Measurements from ENCODE around the gene PROK2.

The PROK2 gene, protein sequence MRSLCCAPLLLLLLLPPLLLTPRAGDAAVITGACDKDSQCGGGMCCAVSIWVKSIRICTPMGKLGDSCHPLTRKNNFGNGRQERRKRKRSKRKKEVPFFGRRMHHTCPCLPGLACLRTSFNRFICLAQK

GRCh38 chr3:71784914-71785531, at the start of gene PROK2:
Gene PROK2 (minus strand): TSS chr3:71785148. CDS start chr3:71785052, 96 bp downstream.
- DNase-seq (ENCODE audit: low read depth in 3 of 3), result peak in 1 of 3 donors; percentile 21

- DNase-seq (ENCODE audit: low read depth in 3 of 3), result no peak
These were observed 46.7 kb upstream of the PROK2 start for GRCh38 chr3:71831599-71831998.

DNA sequence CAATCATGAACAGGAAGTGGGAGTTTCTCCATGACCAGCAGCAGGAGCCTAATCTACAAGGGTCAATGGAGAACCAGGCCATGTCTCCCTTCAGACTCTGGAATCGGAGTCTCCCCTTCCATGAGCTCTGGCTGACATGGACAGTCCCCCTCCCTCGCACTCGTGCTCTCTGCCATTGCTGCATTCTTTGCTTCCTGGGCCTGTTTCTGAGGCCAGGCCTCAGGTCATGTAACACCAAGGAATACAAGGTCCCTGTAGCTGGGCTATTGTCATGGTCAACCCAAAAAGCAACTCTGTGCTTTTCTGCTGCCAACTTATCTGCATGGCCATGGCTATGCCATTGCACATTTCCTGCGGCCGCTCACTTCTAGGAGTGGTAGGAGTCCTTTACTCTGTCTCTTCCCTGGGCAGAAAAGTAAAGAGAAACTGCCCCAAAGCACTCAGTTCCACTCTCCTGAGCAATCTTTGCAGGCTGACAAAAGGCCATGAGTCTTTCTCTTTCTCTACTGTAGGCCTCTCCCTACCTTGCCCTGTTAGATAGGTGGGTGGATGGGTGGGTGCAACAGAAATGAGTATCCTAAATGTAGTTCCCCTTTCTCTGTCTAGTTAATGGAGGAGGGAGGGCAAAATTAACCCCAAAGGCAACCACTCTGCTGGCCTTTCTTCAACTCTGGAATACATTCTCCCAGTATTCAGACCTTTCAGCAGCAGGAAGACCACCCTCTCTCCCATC, 40.8 kb upstream of the PROK2 start:
- no peak for DNase-seq (ENCODE audit: low read depth in 3 of 3)

DNA sequence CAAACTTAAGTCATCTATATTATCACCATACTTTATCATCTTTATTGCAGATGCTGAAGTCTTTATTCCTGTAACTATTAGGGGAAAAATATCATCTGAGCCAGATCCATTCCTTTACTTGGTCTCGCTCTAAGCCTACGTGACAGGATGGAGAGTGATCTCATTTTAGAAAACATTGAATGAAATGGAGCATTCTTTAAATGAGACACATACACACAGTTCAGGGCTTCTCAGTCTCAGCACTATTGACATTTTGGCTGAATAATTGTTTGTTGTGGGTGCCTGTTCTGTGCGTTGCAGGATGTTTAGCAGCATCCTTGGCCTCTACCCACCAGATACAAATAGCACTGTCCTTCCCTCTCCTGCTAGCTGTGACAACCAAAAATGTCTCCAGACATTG, 36.2 kb upstream of the PROK2 start:
- no peak for DNase-seq (ENCODE audit: low read depth in 3 of 3)

DNA sequence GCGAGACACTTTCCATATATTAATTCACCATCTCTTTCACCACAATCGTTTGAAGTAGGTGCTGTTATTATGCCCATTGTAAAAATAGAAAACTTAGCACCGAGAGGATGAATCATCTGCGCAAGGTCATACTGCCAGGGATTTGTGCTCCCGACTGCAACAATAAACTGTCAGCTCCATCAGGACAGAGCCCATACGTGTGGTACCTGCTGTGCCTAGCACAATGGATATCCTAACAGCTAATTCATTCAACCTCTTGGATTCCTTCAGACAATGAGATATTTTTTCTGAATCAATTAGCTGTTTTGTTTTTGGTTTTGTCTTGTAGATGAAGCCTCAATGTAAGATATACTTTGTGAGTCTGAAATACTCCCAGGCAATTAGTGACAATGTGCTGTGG, 32.3 kb upstream of the PROK2 start:
- no peak for DNase-seq (ENCODE audit: low read depth in 3 of 3)

- no peak for DNase-seq (ENCODE audit: low read depth in 3 of 3)
These were observed 31.8 kb upstream of the PROK2 start for GRCh38 chr3:71816767-71817156.

DNA sequence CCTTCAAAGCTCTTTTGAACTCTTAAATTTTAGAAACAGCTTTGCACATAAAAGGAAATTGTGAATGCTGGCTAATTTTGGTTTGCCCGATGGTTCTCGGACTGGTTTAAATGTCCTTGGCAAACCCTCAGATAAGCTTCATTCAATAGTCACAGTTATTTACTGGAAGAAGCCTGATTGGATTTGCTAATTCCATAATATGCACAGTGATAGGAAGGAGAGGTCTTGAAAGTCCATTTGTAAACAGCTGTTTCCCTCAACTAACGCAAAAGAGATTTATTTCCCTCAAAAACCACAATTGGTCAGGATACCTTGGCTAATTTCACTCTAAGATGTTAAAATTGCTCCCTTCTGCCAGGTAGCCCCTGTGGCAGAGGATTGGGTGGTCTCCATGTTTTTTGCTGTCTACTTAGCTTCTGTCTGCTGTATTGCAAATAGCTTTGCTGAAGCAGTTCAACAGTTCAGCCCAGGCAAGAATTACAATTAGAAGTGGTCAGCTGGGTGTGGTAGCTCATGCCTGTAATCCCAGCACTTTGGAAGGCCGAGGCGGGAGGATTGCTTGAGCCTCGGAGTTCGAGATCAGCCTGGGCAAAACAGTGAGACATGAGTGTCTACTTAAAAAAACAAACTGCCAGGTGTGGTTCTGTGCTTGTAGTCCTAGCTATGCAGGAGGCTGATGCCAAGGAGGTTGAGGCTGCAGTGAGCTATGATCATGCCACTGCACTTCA, 30.6 kb upstream of the PROK2 start:
- DNase-seq (ENCODE audit: low read depth in 3 of 3), result no peak

- DNase-seq (ENCODE audit: low read depth in 3 of 3), result no peak
These were observed 28.8 kb upstream of the PROK2 start for GRCh38 chr3:71813704-71814103.

DNA sequence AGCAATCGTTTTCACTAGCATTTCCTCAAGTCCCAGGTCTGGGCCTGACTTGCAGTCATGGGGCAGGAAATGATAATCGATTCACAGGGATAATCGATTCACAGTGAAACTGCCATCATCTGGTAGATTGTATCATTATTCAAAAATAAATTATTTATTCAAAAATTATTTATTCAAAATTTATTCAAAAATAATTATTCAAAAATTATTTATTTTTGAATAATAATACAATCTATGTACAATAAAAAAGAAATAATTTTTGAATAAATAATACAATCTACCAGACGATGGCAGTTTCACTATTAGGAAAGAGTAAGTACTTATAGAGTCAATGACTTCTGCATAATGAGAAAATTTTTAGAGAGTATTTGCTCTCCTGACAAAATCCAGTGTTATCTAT, 28.1 kb upstream of the PROK2 start:
- no peak for DNase-seq (ENCODE audit: low read depth in 3 of 3)

DNA sequence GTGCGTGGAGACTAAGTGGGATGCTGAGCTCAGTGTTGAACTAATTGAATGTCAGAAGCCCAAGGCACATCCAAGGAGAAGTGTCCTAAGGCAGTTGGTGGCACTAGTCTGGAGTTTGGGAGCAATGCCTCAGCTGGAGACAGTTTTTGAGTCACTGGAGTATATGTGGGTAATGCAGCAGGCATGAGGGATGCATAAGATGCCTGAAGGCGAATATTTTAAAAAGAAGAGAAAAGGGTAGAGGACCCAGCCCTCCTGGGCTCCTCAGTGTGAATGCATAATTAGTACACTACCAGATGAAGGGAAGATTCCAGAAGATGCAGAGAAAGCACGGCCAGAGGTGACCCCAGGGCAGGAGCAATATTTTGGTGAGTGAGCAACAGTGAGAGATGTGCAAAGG, 25.1 kb upstream of the PROK2 start:
- no peak for DNase-seq (ENCODE audit: low read depth in 3 of 3)

DNA sequence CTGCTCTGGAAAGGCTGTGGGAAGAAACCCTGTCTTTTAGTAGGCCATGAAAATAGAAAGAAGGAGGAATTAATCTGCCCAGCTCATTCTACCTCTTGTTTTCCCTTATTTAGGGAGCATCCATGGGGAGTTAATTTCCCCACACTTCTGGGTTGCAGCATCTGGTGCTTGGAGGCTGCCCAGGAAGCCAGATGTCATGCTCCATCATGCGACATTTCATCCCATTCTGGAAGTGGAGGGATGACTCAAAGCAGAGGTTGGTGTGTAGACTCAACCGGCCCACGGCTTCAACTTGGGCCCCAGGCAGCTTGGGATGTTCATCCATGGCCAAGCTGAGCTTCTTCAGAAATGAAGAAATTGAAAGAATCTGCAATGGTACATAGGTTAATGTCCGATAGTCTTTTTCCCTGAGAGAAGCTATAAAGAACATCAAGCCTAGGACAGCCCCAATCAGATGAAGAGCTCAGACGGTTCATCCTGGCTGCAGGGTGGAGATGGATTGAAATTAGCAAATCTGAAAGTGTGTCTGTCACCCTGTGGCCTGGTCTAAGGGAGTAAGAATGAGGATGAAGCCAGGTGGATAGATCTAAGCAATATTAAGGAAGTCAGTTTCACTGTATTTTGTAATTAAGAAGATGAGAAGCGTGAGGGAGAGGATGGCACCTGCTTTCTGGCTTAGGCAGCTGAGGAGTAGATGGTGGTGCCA, 24.5 kb upstream of the PROK2 start:
- DNase-seq (ENCODE audit: low read depth in 3 of 3), result no peak

DNA sequence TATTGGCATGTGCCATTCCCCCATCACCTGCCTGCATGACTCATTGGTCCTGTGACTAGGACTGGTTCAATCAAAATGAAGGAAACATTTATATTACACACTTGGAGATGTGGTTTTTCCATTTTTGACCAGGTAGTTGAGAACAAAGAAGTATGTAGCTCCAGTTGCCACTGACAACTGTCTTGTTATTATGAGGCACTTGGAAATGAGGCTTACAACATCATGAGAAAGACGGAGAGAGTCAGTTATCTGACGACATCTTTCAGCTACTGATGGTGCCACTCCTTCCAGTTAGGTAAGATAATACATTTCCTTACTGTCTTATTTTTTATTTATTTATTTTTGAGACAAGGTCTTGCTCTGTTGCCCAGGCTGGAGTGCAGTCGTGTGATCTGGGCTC, 21.8 kb upstream of the PROK2 start:
- DNase-seq (ENCODE audit: low read depth in 3 of 3), result no peak

DNA sequence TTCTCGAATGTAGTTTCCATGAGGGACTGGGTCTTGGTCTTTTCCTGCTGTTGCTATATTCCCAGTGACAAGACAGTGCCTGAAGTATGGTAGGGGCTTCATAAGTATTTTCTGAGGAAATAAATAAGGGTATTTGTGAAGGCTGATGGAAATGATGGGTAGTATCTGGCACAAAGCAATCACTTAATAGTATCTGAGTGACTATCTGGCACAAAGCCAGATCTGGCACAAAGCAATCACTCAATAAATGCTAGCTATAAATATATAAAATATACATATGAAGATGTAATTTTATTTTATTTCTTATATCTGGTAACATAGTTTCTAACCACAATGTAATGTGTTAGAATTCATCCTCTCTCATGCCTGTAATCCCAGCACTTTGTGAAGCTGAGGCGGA, 20.7 kb upstream of the PROK2 start:
- no peak for DNase-seq (ENCODE audit: low read depth in 3 of 3)

GRCh38 chr3:71805199-71805598, 20.3 kb upstream of the PROK2 start:
- DNase-seq (ENCODE audit: low read depth in 3 of 3), result no peak

- DNase-seq (ENCODE audit: low read depth in 3 of 3), result no peak
These were observed 18.3 kb upstream of the PROK2 start for GRCh38 chr3:71803248-71803647.

DNA sequence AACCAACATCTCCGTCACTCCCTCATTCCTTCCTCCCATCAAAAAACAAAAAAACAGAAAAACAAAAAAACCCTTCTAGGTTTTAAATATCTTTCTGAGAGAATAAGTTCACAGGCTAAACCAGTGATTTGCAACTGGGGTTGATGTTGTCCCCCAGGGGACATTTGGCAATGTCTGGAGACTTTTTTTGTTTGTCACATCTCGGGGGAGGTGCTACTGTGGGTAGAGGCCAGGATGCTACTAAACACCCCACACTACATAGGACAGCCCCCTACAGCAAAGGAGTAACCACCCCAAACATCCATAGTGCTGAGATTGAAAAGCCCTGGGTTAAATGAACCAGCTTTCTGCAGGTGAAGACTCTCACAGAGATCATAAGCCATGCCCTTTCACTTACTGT, 17.0 kb upstream of the PROK2 start:
- DNase-seq (ENCODE audit: low read depth in 3 of 3), result no peak

GRCh38 chr3:71800023-71800422, 15.1 kb upstream of the PROK2 start:
- no peak for DNase-seq (ENCODE audit: low read depth in 3 of 3)

DNA sequence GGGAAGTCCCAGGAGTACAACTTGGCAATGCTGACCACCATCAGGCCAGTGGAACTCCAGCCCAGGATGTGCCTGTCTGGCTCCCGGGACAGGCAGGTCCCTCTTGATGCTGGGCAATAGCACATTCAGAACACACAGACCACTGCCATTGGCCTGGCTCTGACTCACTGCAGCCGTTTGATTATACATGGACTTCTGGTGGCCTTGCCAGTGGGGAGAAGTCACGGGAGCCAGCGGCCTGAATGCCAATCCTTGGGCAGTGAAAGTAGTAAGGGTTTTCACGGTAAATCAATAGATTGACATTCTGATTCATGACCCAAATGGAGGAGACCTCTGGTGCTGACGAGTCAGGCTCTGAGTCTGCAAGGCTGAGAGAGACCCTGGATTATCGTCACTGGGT, 12.5 kb upstream of the PROK2 start:
- no peak for DNase-seq (ENCODE audit: low read depth in 3 of 3)

DNA sequence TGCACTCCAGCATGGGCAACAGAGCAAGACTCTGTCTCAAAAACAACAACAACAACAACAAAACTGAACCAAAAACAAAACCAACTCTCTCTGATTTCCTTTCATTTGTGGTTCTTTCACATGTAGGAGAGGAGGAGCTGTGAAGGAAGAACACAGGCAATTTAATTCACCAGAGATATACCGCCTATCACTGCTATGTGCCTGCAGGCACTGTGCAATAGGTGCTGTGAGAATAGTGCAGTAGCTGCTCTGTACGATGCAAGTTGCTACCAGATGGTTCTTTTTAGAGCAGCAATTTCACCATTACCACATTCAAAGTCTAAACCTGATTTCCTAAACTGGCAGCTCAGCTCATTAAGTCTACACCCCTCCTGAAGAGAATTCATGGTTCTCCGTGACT, 11.3 kb upstream of the PROK2 start:
- no peak for DNase-seq (ENCODE audit: low read depth in 3 of 3)

- no peak for DNase-seq (ENCODE audit: low read depth in 3 of 3)
These were observed 6.7 kb upstream of the PROK2 start for GRCh38 chr3:71791634-71792033.

DNA sequence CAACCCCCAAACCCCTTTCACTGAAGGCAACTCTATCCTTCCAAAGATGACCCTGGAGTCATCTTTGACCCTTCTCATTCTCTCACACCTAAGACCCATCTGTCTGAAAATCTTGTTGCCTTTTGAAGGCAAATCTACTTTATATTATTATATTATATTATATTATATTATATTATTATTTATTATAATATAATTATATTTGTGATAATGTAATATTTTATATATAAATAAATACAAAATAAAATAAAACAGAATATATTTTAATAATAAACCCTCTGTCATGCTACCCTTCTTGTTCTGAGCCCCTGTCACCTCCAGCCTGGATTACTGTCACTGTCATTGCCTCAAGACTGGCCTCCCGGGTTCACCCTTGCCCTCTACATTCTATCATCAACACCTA, 5.0 kb upstream of the PROK2 start:
- no peak for DNase-seq (ENCODE audit: low read depth in 3 of 3)

DNA sequence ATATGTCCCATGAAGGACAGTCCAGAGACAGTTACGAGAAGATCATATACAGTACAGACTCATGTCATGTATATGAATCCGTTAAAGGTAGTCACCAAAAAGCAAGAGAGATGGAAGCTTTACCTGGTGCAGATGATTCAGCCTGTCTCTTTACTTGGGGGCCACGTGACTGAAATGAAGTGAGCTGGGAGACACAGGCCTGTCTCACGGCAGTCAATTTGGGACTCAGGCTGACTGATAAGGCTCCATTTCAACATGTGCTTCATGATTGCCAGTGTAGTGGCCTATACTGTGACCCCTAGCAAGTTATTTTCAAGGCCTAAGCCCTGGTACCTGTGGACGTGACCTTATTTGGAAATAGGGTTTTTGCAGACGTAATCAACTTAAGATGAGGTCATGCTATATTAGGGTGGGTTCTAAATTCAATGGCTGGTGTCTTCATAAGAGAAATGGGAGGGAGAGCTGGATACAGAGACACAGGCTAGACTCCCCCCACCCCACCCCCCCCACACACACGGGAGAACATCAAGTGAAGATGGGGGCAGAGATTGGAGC, 3.0 kb upstream of the PROK2 start:
- no peak for DNase-seq (ENCODE audit: low read depth in 3 of 3)
